Measurements from ENCODE around the gene DCTN3. TPM values are rescaled to one million over a fixed set of nuclear protein-coding genes. Genes with fewer than 3 reads are reported as not detected.

Gene DCTN3
- total RNA-seq, 1 donor from 2014 or later = 135 TPM

GRCh38 chr9:34590381-34591247 lies 29.7 kb downstream of the DCTN3 start:
- Histone ChIP-seq H3K4me1 (peaks cover 59% of the 10 kb centered on the region), H3K27ac (replicated peaks) (peak overlapping the region; percentile 37), H3K9me3 (replicated peaks) (no peaks in the 10 kb centered on the region), H3K27me3 (ENCODE audit: low read depth) (peaks cover 76% of the 10 kb centered on the region), H3K4me3 (peak overlapping the region; percentile 68), H3K36me3 (no peaks in the 10 kb centered on the region)
- no peak for TF ChIP-seq CTCF (IDR thresholded peaks at IDR 0.05; ENCODE audit: borderline replicate concordance)
- intact Hi-C loops (cut with micrococcal nuclease) = loop anchor here (5.0 kb wide), 1 partner anchor 43 kb away; no protein-coding TSS in a partner anchor
- DNase-seq = no peak

- peaks cover 83% of the 10 kb centered on the region for H3K27me3 ChIP-seq (ENCODE audit: low read depth)
- H3K4me3 ChIP-seq = peak within 1 kb of the TSS; percentile 68
- no peak for TF ChIP-seq CTCF (IDR thresholded peaks at IDR 0.05; ENCODE audit: borderline replicate concordance)
- H3K9me3 ChIP-seq (replicated peaks) = no peaks in the 10 kb centered on the region
- H3K36me3 ChIP-seq = no peaks in the 10 kb centered on the region
- intact Hi-C loops (cut with micrococcal nuclease) = loop anchor here (5.0 kb wide), 1 partner anchor 43 kb away; no protein-coding TSS in a partner anchor
- H3K4me1 ChIP-seq = peaks cover 59% of the 10 kb centered on the region
- DNase-seq = peak; percentile 47
- peak within 1 kb of the TSS; percentile 37 for H3K27ac ChIP-seq (replicated peaks)
These were observed 30.5 kb downstream of the DCTN3 start, which contains the start of gene CNTFR for GRCh38 chr9:34589636-34590380. CNTFR (minus strand) TSS chr9:34589724; CDS start chr9:34568981, 20,743 bp downstream.

GRCh38 chr9:34588671-34589635 lies 31.3 kb downstream of the DCTN3 start:
- peaks cover 52% of the 10 kb centered on the region for H3K4me1 ChIP-seq
- no peak for TF ChIP-seq CTCF (IDR thresholded peaks at IDR 0.05; ENCODE audit: borderline replicate concordance)
- H3K9me3 ChIP-seq (replicated peaks) = no peaks in the 10 kb centered on the region
- H3K36me3 ChIP-seq = no peaks in the 10 kb centered on the region
- peaks cover 89% of the 10 kb centered on the region for H3K27me3 ChIP-seq (ENCODE audit: low read depth)
- intact Hi-C loops (cut with micrococcal nuclease) = no loop called here
- no peak overlapping the region for H3K27ac ChIP-seq (replicated peaks)
- DNase-seq = no peak
- H3K4me3 ChIP-seq = peak overlapping the region; percentile 68

GRCh38 chr9:34587271-34587670 lies 33.0 kb downstream of the DCTN3 start:
- no peak overlapping the region for H3K27ac ChIP-seq (replicated peaks)
- H3K4me1 ChIP-seq = peaks cover 35% of the 10 kb centered on the region
- peaks cover 93% of the 10 kb centered on the region for H3K27me3 ChIP-seq (ENCODE audit: low read depth)
- no peaks in the 10 kb centered on the region for H3K9me3 ChIP-seq (replicated peaks)
- no peak for DNase-seq
- TF ChIP-seq CTCF (IDR thresholded peaks at IDR 0.05; ENCODE audit: borderline replicate concordance) = no peak
- H3K4me3 ChIP-seq = no peak overlapping the region
- intact Hi-C loops (cut with micrococcal nuclease) = no loop called here
- no peaks in the 10 kb centered on the region for H3K36me3 ChIP-seq
